PC-9 (cell line): ENCODE measurements around the gene MFSD6. TPM values are rescaled to one million over a fixed set of nuclear protein-coding genes. Genes with fewer than 3 reads are reported as not detected.

Experiments
- BruUV-seq: library from RNA; stranded (reverse); fragments of 400-500 nt; replicated peaks from 2 replicates; lab custom pipeline; 2021; lab: Mats Ljungman, UMichigan
- CTCF ChIA-PET: fragments of 300-600 bp; sonication (Branson Sonifier 250); formaldehyde crosslinking; loops from one replicate; lab custom pipeline; 2022; ENCODE audit warnings: antibody characterized with exemption; lab: Charles Lee
- POLR2A ChIA-PET: fragments of 300-600 bp; sonication (Branson Sonifier 250); formaldehyde crosslinking; loops from one replicate; lab custom pipeline; 2022; ENCODE audit warnings: antibody characterized with exemption; ENCODE audit not compliant: unreplicated experiment; lab: Charles Lee
- DNase-seq, 2 experiments: peaks; one replicate each; pipeline versions ENCODE4 v3.0.0 to v3.0.0-alpha.2; 2015 to 2022; ENCODE audit warnings: mixed read lengths in 1 of 2
- H2AFZ ChIP-seq: fragments of 200-600 bp; sonication (generic); 2 replicates; pipeline ENCODE4 v1.8.1; 2017; ENCODE audit warnings: antibody characterized with exemption
- H3F3A ChIP-seq: fragments of 200-600 bp; sonication (generic); 2 replicates; pipeline ENCODE4 v1.8.1; 2017; ENCODE audit warnings: antibody characterized with exemption, mild to moderate bottlenecking, low read depth; ENCODE audit not compliant: insufficient read depth
- H3K27ac ChIP-seq: fragments of 200-600 bp; sonication (generic); 2 replicates; pipeline ENCODE4 v1.6.1; 2016; ENCODE audit warnings: mixed run types
- H3K27me3 ChIP-seq: fragments of 200-600 bp; sonication (generic); 2 replicates; pipeline ENCODE4 v1.6.1; 2016; ENCODE audit warnings: low read depth, mixed run types; ENCODE audit not compliant: insufficient read depth
- H3K36me3 ChIP-seq: fragments of 200-600 bp; sonication (generic); 2 replicates; pipeline ENCODE4 v1.6.1; 2016; ENCODE audit warnings: low read depth, mixed run types
- H3K4me1 ChIP-seq: fragments of 200-600 bp; sonication (generic); replicated peaks from 2 replicates; pipeline ENCODE4 v1.6.1; 2016; ENCODE audit warnings: mixed run types; ENCODE audit not compliant: insufficient read depth
- H3K4me2 ChIP-seq: fragments of 200-600 bp; sonication (generic); 2 replicates; pipeline ENCODE4 v1.6.1; 2017; ENCODE audit warnings: mixed run types
- H3K4me3 ChIP-seq: fragments of 200-600 bp; sonication (generic); 2 replicates; pipeline ENCODE4 v1.6.1; 2016; ENCODE audit warnings: mixed run types
- H3K79me2 ChIP-seq: fragments of 200-600 bp; sonication (generic); 2 replicates; pipeline ENCODE4 v1.6.1; 2017; ENCODE audit warnings: low read depth, mixed run types
- H3K9me2 ChIP-seq: fragments of 200-600 bp; sonication (generic); 2 replicates; pipeline ENCODE4 v1.8.1; 2017; ENCODE audit warnings: mild to moderate bottlenecking; ENCODE audit not compliant: insufficient read depth
- H3K9me3 ChIP-seq: fragments of 200-600 bp; sonication (generic); 2 replicates; pipeline ENCODE4 v1.8.1; 2016; ENCODE audit warnings: low read depth; ENCODE audit not compliant: insufficient read depth
- H4K20me1 ChIP-seq: fragments of 200-600 bp; sonication (generic); 2 replicates; pipeline ENCODE4 v1.8.1; 2017; ENCODE audit not compliant: insufficient read depth
- CTCF ChIP-seq: fragments of 200-600 bp; sonication (generic); conservative IDR thresholded peaks from 2 replicates; pipeline ENCODE4 v1.6.1; 2017; ENCODE audit warnings: mixed run types, antibody characterized with exemption, mild to moderate bottlenecking, moderate library complexity
- EZH2 ChIP-seq: fragments of 200-600 bp; sonication (generic); IDR thresholded peaks from 2 replicates; pipeline ENCODE4 v1.8.0; 2017; ENCODE audit warnings: antibody characterized with exemption, low read depth
- intact Hi-C: fragments of 100-400 bp; cut with micrococcal nuclease; formaldehyde crosslinking; loops from one replicate; pipeline ENCODE4 v1.10.0; 2022; ENCODE audit not compliant: unreplicated experiment
- total RNA-seq: library from RNA; stranded (reverse); gene quantifications from 2 replicates; pipeline ENCODE4 v1.2.3, GENCODE V29; 2021

Gene MFSD6
- total RNA-seq, 1 experiment from 2014 or later: 15.6 TPM

DNA sequence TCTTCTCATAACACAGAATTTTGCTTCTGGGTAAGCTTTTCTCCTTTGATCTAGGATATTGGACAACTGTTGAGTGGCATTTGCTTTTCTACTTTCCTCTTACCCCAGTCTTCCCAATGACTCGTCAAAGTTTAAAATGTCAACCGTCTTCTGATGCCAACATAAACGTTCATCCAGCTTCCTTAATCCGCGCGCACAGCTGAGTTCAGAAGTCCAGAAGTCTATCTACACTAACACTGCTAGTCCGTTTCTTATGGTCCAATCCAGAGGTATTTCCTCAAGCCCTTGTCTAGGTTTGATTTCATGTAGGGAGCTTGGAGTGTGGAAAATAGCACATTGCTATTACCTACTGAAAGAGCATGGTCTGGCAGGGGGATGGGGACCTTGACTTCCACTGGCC, 48.7 kb downstream of the MFSD6 start:
- H2AFZ ChIP-seq: no peak overlapping the region
- H3K9me3 ChIP-seq: no peaks in the 10 kb centered on the region
- CTCF ChIA-PET: no interaction called here
- H3F3A ChIP-seq: no peaks in the 10 kb centered on the region
- no peak overlapping the region for H3K4me2 ChIP-seq
- BruUV-seq: no TSS peak
- intact Hi-C loops: no loop called here
- H3K27me3 ChIP-seq: no peaks in the 10 kb centered on the region
- H3K9me2 ChIP-seq: no peaks in the 10 kb centered on the region
- no peaks in the 10 kb centered on the region for H3K4me1 ChIP-seq
- POLR2A ChIA-PET: interaction anchor here (0.7 kb wide), 1 partner anchor 155 kb away, joined by 4 read pairs; no protein-coding TSS in a partner anchor
- no peak for DNase-seq
- H4K20me1 ChIP-seq: no peaks in the 10 kb centered on the region
- TF ChIP-seq CTCF: no peak
- H3K27ac ChIP-seq: no peak overlapping the region
- no peaks in the 10 kb centered on the region for H3K36me3 ChIP-seq
- no peaks in the 10 kb centered on the region for H3K79me2 ChIP-seq
- no peak overlapping the region for H3K4me3 ChIP-seq

GRCh38 chr2:190457256-190457655, 49.1 kb downstream of the MFSD6 start:
- H3K79me2 ChIP-seq: no peaks in the 10 kb centered on the region
- H4K20me1 ChIP-seq: no peaks in the 10 kb centered on the region
- H3K36me3 ChIP-seq: no peaks in the 10 kb centered on the region
- H3K27ac ChIP-seq: no peak overlapping the region
- no peak overlapping the region for H3K4me2 ChIP-seq
- POLR2A ChIA-PET: interaction anchor here (0.7 kb wide), 1 partner anchor 154 kb away, joined by 4 read pairs; no protein-coding TSS in a partner anchor
- H3K4me3 ChIP-seq: no peak overlapping the region
- H3K9me2 ChIP-seq: no peaks in the 10 kb centered on the region
- intact Hi-C loops: no loop called here
- CTCF ChIA-PET: no interaction called here
- no TSS peak for BruUV-seq
- no peak overlapping the region for H2AFZ ChIP-seq
- no peak for DNase-seq
- H3K9me3 ChIP-seq: no peaks in the 10 kb centered on the region
- H3K27me3 ChIP-seq: no peaks in the 10 kb centered on the region
- no peak for TF ChIP-seq EZH2
- H3F3A ChIP-seq: no peaks in the 10 kb centered on the region
- H3K4me1 ChIP-seq: no peaks in the 10 kb centered on the region

GRCh38 chr2:190458352-190459107, 50.4 kb downstream of the MFSD6 start:
- ChIA-PET POLR2A (no interaction called here), CTCF (no interaction called here)
- Histone ChIP-seq H3K4me1 (no peaks in the 10 kb centered on the region), H2AFZ (no peak overlapping the region), H3K4me3 (no peak overlapping the region), H3K79me2 (no peaks in the 10 kb centered on the region), H3K9me2 (no peaks in the 10 kb centered on the region), H3K4me2 (no peak overlapping the region), H4K20me1 (no peaks in the 10 kb centered on the region), H3K27me3 (no peaks in the 10 kb centered on the region), H3K36me3 (no peaks in the 10 kb centered on the region), H3F3A (no peaks in the 10 kb centered on the region), H3K27ac (no peak overlapping the region), H3K9me3 (no peaks in the 10 kb centered on the region)
- TF ChIP-seq CTCF (no peak), EZH2 (no peak)
- no peak for DNase-seq
- intact Hi-C loops: no loop called here
- no TSS peak for BruUV-seq
